ENCODE data around the gene CHST11. TPM values are rescaled to one million over a fixed set of nuclear protein-coding genes. Genes with fewer than 3 reads are reported as not detected.

Gene CHST11
- total and polyA plus RNA-seq, 10 of the 15 experiments (the other 5 are each of a cell fraction or from before 2014, with no cell fraction given): 1.9 to 38.1 (median 17.2) TPM

- TF ChIP-seq HDAC6 (IDR thresholded peaks at IDR 0.05; ENCODE audit: unreplicated experiment) (no peak), SRF (IDR thresholded peaks at IDR 0.05; ENCODE audit: low read depth in 2 of 2, low read length in 2 of 2) (no peak)
Measured at GRCh38 chr12:104416136-104416535, 40.6 kb upstream of the CHST11 start (continued).

DNA sequence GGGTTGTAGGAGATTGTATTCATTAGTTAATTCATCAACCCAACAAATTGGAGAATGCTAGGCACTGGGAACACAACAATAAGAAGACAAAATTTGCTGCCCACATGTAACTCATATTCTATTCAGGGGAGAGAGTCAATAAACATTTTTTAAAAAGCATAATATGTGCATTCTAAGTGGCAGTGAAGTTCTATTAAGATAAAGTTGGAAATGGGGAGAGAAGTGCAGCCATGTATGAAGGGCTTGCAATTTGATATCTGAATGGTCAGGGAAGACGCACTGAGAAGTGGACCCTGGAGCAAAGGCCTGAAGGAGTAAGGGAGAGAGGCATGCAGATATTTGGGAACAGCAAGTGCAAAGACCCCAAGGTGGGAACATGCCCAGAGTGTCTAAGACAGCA, 40.2 kb upstream of the CHST11 start:
- in situ Hi-C loops (cut with MboI): no loop called here
- Histone ChIP-seq H3K4me1 (ENCODE audit: control insufficient read depth, insufficient read depth, low read length) (peaks cover 9% of the 10 kb centered on the region), H3K79me2 (ENCODE audit: control insufficient read depth, insufficient read depth, low read length) (no peaks in the 10 kb centered on the region), H3K27ac (ENCODE audit: control insufficient read depth, insufficient read depth) (no peak overlapping the region), H3K9ac (ENCODE audit: control insufficient read depth, insufficient read depth, low read length) (no peak overlapping the region), H3K4me2 (ENCODE audit: control insufficient read depth, insufficient read depth) (no peak overlapping the region), H4K20me1 (ENCODE audit: control insufficient read depth, insufficient read depth) (no peaks in the 10 kb centered on the region), H3K36me3 (ENCODE audit: control insufficient read depth in 2 of 2, insufficient read depth in 2 of 2, low read length in 1 of 2) (no peaks in the 10 kb centered on the region), H3K27me3 (replicated peaks in 1 of 2; ENCODE audit: control insufficient read depth in 2 of 2, insufficient read depth in 2 of 2, low read length in 1 of 2) (no peaks in the 10 kb centered on the region), H3K4me3 (no peak overlapping the region), H2AFZ (ENCODE audit: control insufficient read depth, low read depth, low read length) (no peak overlapping the region), H3K9me3 (replicated peaks; ENCODE audit: control insufficient read depth, insufficient read depth, low read length) (peaks cover 2% of the 10 kb centered on the region; the same call in 2 of the 3 replicates)
- ATAC-seq (no peak), FAIRE-seq (no peak), DNase-seq (ENCODE audit: low read depth, low spot score) (no peak)
- POLR2A ChIA-PET: interaction anchor here (0.6 kb wide), 1 partner anchor 284 kb away, joined by 3 read pairs; no protein-coding TSS in a partner anchor
- 0% methylated on average over 1 of the region's 1 CpG for WGBS (ENCODE audit: insufficient coverage, insufficient replicate concordance, low lambda C conversion rate, missing lambda C conversion rate)
- intact Hi-C loops (cut with micrococcal nuclease; ENCODE audit: unreplicated experiment): no loop called here
- RAD21 ChIA-PET (ENCODE audit: unreplicated experiment): interaction anchor here (1.2 kb wide), 1 partner anchor 11 kb away, joined by 4 read pairs; no protein-coding TSS in a partner anchor
- CTCF ChIA-PET: no interaction called here
- TF ChIP-seq KAT2A (conservative IDR thresholded peaks at IDR 0.05; ENCODE audit: control insufficient read depth, low read depth, low read length) (no peak), ZNF24 (IDR thresholded peaks at IDR 0.05) (no peak), RAD51 (IDR thresholded peaks at IDR 0.05) (no peak), GABPA (IDR thresholded peaks at IDR 0.05; ENCODE audit: low read depth) (no peak), MEF2B (IDR thresholded peaks at IDR 0.05; ENCODE audit: partially characterized antibody, poor library complexity, severe bottlenecking) (no peak), MEF2A (IDR thresholded peaks at IDR 0.05; ENCODE audit: insufficient read depth, low read depth, low read length) (no peak), CREB1 (IDR thresholded peaks at IDR 0.05; ENCODE audit: low read depth) (no peak)
- TF ChIP-seq, protein P1, sequence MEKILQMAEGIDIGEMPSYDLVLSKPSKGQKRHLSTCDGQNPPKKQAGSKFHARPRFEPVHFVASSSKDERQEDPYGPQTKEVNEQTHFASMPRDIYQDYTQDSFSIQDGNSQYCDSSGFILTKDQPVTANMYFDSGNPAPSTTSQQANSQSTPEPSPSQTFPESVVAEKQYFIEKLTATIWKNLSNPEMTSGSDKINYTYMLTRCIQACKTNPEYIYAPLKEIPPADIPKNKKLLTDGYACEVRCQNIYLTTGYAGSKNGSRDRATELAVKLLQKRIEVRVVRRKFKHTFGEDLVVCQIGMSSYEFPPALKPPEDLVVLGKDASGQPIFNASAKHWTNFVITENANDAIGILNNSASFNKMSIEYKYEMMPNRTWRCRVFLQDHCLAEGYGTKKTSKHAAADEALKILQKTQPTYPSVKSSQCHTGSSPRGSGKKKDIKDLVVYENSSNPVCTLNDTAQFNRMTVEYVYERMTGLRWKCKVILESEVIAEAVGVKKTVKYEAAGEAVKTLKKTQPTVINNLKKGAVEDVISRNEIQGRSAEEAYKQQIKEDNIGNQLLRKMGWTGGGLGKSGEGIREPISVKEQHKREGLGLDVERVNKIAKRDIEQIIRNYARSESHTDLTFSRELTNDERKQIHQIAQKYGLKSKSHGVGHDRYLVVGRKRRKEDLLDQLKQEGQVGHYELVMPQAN (conservative IDR thresholded peaks at IDR 0.05): no peak
- TF ChIP-seq, protein P2, sequence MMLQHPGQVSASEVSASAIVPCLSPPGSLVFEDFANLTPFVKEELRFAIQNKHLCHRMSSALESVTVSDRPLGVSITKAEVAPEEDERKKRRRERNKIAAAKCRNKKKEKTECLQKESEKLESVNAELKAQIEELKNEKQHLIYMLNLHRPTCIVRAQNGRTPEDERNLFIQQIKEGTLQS (IDR thresholded peaks at IDR 0.05; ENCODE audit: borderline replicate concordance, extremely low read depth, low read depth, low read length): no peak
- TF ChIP-seq, protein P3, sequence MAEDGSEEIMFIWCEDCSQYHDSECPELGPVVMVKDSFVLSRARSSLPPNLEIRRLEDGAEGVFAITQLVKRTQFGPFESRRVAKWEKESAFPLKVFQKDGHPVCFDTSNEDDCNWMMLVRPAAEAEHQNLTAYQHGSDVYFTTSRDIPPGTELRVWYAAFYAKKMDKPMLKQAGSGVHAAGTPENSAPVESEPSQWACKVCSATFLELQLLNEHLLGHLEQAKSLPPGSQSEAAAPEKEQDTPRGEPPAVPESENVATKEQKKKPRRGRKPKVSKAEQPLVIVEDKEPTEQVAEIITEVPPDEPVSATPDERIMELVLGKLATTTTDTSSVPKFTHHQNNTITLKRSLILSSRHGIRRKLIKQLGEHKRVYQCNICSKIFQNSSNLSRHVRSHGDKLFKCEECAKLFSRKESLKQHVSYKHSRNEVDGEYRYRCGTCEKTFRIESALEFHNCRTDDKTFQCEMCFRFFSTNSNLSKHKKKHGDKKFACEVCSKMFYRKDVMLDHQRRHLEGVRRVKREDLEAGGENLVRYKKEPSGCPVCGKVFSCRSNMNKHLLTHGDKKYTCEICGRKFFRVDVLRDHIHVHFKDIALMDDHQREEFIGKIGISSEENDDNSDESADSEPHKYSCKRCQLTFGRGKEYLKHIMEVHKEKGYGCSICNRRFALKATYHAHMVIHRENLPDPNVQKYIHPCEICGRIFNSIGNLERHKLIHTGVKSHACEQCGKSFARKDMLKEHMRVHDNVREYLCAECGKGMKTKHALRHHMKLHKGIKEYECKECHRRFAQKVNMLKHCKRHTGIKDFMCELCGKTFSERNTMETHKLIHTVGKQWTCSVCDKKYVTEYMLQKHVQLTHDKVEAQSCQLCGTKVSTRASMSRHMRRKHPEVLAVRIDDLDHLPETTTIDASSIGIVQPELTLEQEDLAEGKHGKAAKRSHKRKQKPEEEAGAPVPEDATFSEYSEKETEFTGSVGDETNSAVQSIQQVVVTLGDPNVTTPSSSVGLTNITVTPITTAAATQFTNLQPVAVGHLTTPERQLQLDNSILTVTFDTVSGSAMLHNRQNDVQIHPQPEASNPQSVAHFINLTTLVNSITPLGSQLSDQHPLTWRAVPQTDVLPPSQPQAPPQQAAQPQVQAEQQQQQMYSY (CRISPR knock-in tag; IDR thresholded peaks at IDR 0.05): no peak
- SMC1A ChIA-PET (ENCODE audit: uncharacterized antibody, unreplicated experiment): no interaction called here
- BruUV-seq (replicated peaks): no TSS peak
